ENCODE data around the gene ARHGEF40.

The ARHGEF40 gene

GRCh38 chr14:21070083-21070609 lies at the start of gene ARHGEF40:
TSS of gene ARHGEF40 (plus strand) at chr14:21070304. CDS start at chr14:21070397, 93 bp downstream.
- no peak for DNase-seq

DNA sequence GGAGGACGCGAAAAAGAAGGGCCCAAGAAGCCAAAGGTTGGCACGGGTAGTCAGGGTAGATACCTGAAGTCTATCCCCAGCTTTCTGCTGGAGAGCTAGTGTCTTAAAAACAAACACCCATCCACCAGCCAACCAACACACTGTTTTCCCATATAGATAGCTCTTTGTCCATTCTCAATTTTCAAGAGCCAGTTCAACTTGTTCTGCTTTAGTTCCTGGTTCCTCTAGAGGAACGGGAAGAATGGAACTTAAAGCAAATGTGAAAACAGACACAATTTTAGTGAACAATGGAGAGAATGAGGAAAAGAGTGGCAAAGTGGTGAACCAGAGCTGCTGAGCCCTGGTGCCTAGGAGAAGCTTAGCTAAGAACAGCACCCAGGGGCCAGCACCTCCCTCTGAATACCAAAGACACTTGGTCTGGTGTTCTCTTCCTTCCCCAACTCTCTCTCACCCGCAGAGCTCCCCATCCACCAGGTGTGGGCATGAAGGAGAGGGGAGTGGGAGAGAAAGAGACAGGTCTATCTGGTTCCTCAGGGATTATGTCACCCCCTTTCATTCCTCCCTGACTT lies 49.0 kb upstream of the ARHGEF40 start:
- no peak for DNase-seq

DNA sequence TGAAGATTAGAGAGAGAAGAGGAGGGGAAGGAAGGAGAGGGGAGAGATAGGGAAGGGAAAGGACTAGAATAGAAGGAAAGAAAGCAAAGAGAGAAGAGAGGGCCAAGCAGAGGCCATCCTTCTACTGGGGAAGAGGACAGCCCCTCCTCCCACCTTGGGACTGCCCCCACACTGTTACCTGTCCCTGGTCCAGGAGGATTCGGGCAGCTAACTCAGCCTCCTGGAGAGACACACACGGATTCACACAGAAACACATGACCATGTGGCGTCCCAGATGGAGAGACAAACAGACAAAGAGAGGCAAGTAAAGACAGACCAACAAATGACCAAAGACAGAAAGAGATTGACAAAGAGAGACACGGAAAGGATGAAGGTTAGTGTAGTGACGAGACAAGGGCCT lies 47.4 kb upstream of the ARHGEF40 start:
- DNase-seq, result no peak

DNA sequence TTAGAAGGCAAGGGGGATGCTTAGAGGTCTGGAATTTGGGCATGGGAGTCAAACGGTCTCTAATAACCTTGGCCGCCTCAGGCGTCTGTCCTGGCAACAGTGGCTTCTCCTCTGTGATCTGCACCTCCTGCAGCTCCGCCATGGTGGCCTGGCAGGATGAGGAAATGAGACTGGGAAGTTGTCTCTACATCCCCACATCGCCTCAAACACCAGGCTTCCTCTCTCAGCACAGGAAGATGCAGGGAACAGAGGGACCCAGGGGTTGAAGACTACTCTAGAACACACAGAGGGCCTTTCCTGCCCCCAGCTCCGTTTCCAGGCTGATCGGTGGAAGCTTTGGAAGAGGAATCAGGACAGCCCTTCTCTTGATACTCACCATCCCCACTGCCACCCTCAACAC lies 46.9 kb upstream of the ARHGEF40 start:
- no peak for DNase-seq

- no peak for DNase-seq
Measured at GRCh38 chr14:21023817-21024584, 46.1 kb upstream of the ARHGEF40 start.

DNA sequence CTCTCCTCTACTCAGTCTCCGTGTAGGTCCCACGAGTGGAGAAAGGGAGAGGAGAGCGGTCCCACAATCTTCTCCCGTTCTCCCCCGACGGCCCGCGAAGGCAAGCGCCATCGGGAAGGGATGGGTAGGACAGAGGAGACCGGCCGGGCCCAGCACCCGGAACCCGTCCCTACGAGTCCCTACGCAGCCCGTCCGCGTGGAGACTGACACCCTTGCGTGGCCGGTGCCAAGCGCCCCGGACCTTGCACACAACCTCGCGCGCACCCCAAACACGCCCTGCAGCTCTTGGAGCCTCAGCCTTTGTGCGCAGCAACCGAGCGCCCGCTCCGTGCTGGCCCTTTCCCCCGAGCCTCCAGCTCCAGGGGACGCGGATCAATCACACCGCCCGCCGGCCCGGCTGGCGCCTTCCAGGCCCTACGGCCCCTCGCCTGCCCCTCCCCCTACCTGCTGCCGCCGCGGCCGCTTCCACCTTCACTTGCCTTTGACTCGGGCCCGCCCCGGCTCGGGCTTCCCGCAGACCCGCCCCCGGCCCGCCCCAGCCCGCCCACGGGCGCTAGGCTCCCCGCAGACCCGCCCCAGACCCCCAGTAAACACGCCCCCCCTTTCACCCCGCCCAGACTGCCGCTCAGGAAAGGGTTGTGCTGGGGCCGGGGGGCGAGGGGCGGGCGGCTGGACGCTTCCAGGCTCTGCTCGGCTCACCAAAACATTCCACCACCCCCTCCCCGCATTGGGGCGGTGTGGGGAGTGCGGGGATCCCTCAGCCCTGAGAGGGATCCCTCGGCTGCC lies 45.3 kb upstream of the ARHGEF40 start, which contains the start of gene NDRG2:
Gene NDRG2 (minus strand): TSS at position 477 of the 786 bp plus-strand sequence. CDS start 1,746 bp downstream, outside the sequence.
- peak; percentile 72 for DNase-seq

DNA sequence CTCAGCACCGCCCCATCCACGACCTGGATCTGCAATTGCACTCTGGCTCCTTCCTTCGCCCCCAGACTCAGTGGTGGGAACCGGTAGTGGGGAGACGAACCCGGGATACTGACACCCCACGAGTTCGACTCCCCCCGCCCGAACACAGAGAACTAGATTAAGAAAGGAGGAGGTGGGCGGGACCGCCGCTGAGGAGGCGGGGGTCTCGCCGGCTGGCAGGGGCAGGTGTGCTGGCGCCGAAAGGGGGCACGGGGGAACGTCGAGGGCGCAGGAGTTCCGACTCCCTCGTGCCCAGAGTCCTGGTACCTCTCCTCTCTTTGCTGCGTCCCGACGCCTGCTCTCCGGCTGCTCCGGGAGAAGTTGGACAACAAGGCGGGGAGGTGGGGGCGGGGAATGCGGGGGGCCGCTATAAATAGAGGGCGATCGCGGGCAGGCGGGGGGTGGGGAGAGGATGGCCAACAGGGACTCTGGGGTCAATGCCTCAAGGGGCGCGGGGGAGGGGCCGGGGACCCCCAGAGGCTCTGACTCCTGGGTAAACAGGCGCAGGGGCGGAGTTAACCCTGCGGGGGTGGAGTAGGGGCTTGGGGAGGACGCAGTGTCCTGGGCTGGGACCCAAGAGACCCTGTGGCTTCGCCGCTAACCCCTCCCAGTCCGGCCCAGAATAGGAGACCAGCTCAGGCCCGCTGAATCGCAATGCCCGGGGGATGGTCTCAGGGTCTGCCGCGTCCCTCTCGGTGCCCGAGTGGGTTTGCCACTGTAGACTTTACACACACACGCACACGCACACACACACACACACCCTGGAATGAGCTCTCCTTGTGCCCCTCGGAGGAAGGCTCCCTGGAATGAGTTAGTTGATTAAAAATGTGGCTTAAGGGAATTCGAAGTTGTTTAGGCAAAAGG lies 44.5 kb upstream of the ARHGEF40 start:
- DNase-seq, result no peak

GRCh38 chr14:21026274-21026987 lies 43.7 kb upstream of the ARHGEF40 start:
- DNase-seq, result no peak

DNA sequence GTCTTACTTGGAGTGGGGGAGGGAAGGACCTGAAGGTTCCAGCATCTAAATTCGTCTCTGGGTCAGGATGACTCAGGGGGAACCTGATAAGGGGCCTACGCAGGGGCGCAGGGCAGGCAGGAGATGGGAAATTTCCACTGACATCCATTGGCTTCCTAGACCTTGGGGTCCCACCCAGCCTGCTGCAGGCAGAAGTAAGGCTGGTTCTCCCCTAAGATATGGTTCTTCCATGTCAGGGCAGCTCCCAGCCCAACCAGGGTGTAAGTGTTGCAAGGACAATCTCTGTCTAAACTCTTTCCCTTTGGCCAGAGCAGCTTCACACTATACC lies 43.2 kb upstream of the ARHGEF40 start:
- DNase-seq, result no peak

- DNase-seq, result no peak
Measured at GRCh38 chr14:21029917-21030316, 40.2 kb upstream of the ARHGEF40 start, which contains the start of gene TPPP2. TSS of gene TPPP2 (plus strand) at chr14:21030217. CDS start at chr14:21030582, 365 bp downstream.

GRCh38 chr14:21030531-21030930 lies 39.6 kb upstream of the ARHGEF40 start:
- DNase-seq, result no peak

DNA sequence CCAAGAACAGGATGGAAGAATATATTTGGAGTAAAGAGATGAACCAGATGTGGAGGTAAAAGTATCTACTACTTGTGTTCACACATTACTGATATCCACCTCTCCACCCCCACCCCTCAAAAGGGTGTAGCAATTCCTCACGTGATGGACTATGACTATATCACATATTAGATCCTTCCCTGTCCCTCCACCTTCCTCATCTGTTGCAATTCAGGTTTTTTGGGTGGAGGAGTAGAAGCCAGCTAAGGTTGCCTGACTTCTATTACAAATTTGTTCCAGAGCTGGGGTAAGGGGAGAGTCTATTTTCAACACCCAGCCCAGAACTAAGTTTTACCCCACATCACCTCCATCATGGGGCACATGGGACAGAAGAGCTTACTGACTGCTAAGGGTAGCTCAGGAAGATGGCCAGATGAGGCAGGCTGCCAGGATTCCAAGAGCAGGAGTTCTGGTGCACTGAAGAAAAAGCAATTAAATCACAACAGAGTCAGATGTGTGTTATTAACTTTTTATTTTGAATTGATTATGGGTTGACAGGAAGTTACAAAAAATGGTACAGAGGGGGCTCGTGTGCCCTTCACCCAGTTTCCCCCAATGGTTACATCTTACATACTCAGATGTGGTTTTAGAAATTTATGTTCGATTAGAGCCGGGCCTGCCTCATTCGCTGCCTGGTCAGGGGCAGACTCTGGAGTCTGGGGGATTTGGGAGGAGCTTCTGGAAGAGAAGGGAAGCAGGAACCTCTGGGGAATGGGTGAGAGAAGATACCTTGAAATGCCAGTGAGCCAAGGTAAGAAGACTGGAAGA lies 37.6 kb upstream of the ARHGEF40 start:
- DNase-seq, result no peak

- no peak for DNase-seq
Measured at GRCh38 chr14:21033133-21033698, 36.9 kb upstream of the ARHGEF40 start.

DNA sequence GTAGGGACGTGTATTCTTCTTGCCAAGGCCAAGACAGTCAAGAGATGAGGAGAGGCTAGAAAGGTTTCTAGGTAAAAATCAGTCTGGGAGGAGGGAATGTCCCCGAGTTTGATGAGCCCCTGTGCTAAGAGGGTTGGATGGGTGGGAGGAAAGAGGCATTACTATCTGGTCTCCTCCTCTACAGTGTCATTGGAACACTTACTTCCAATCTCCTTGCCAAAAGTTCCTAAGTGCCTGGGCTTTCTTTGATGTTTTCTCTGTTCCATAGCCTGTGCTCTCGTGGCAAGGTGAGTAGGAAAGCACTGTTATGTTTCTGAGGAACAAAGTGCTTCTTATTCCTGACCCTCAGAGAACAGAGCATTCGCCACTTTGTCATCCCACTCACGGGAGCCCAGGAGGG lies 35.4 kb upstream of the ARHGEF40 start, which contains the start of gene RNASE13:
Gene RNASE13 (minus strand): TSS at position 101 of the 400 bp plus-strand sequence. CDS start 519 bp downstream, outside the sequence.
- no peak for DNase-seq

GRCh38 chr14:21036751-21037150 lies 33.4 kb upstream of the ARHGEF40 start:
- DNase-seq, result no peak

GRCh38 chr14:21037156-21037555 lies 32.9 kb upstream of the ARHGEF40 start:
- no peak for DNase-seq

DNA sequence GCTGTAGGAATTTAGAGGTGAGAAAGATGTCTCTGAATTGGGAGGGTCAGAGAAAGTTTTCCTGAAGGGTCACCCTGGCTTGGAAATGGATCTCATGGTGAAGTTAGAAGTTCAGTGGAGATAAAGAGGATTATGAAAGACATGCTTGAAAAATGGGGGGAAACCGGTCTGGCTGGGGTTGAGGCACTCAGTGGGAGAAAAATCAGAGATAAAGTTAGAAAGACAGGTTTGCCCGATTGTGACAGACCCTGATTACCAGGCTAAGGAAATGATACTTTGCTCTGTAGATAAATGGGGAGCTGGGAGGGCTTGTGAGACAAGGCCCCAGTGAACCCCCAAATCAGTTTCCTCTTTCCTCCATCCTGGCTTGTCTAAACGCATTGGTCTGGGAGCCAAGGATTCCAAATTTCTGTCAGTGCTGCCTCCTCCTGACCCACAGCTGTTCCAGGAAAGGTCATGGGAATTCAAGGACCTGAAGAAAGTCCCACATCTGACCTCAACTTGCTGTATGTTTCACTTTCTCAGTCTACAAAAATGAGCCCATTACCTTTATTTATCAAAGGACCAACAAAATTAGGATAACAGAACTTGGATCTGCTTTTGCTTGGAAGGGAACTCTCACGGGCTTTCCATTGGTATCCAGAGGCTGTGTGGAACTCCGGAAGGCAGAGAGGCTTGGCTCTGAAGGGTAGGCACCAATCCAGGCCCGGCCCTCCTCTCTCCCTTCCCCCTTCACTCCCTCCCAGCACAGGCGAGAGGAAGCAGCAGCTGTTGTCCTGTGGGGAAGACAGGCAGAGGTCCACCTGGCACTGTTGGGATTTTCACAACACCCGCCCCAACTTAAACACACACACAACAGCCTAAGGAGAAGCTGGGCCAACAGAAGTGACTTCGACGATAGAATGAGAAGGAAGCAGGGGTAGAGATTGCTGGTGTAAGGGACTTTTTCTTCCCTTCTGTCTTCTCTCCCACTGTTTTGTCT lies 31.4 kb upstream of the ARHGEF40 start:
- no peak for DNase-seq

- no peak for DNase-seq
Measured at GRCh38 chr14:21039585-21040369, 30.3 kb upstream of the ARHGEF40 start.
